ENCODE measurements around the gene ECHDC1. TPM values are rescaled to one million over a fixed set of nuclear protein-coding genes. Genes with fewer than 3 reads are reported as not detected.

ECHDC1 gene
- total and polyA plus RNA-seq, 12 donors, result 25.0 to 98.7 (median 38.4) TPM

DNA sequence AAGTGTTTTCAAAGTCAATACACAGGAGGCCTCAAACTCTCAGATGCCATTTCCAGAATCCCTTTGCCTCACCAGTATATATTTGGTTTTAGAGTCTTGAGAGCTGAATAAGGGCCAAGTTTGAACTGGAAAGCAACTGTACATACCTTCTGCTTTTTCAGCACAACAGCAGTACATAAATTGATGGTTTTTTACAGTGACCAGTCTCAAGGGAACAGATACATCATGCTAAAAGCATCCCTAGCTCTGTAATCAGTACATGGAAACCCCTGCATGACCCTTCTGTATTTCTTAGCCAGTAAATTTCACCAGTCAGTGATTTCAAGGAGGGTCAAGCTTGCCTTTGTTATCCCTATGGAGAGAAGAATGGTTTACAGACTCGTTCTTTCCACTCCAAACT is 40.6 kb upstream of the ECHDC1 start:
- WGBS, 4 donors, result 48 to 63% (median 56%) methylated on average over 1 of the region's 1 CpG
- H3K4me3 ChIP-seq, result no peak overlapping the region
- H3K9me3 ChIP-seq (replicated peaks in 1 of 3), result no peaks in the 10 kb centered on the region
- TF ChIP-seq POLR2A (IDR thresholded peaks at IDR 0.05), result no peak
- TF ChIP-seq, protein P1, sequence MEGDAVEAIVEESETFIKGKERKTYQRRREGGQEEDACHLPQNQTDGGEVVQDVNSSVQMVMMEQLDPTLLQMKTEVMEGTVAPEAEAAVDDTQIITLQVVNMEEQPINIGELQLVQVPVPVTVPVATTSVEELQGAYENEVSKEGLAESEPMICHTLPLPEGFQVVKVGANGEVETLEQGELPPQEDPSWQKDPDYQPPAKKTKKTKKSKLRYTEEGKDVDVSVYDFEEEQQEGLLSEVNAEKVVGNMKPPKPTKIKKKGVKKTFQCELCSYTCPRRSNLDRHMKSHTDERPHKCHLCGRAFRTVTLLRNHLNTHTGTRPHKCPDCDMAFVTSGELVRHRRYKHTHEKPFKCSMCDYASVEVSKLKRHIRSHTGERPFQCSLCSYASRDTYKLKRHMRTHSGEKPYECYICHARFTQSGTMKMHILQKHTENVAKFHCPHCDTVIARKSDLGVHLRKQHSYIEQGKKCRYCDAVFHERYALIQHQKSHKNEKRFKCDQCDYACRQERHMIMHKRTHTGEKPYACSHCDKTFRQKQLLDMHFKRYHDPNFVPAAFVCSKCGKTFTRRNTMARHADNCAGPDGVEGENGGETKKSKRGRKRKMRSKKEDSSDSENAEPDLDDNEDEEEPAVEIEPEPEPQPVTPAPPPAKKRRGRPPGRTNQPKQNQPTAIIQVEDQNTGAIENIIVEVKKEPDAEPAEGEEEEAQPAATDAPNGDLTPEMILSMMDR (IDR thresholded peaks at IDR 0.05), result no peak
- H3K36me3 ChIP-seq (replicated peaks in 1 of 2), result no peaks in the 10 kb centered on the region
- no peaks in the 10 kb centered on the region for H3K27me3 ChIP-seq
- no peak for DNase-seq
- no peaks in the 10 kb centered on the region for H3K4me1 ChIP-seq (replicated peaks in 1 of 2)
- H3K27ac ChIP-seq, result no peak overlapping the region
- intact Hi-C loops (cut with DNase I), result no loop called here

DNA sequence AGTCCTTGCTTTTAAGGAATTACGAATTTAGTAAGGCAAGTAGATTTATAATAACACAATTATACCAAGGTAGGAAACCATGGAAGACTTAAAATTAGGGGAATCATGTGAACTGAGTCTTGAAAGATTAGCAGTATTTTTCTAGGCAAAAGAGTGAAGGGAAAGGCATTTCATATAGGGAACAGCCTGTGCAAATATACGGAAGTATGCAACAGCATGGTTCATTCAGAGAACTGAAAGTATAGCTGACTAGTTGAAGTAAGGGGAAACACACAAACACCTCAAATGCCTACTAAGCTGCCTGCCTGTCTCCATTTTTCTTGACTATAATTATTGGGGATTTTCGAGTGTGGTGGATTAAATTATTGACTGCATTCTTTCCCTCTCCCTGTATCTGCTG is 39.0 kb upstream of the ECHDC1 start:
- intact Hi-C loops (cut with DNase I), result no loop called here
- H3K4me3 ChIP-seq, result no peak overlapping the region
- H3K27ac ChIP-seq, result no peak overlapping the region
- no peaks in the 10 kb centered on the region for H3K27me3 ChIP-seq
- WGBS, 4 donors, result 77 to 90% (median 84%) methylated on average over 3 of the region's 3 CpGs
- DNase-seq, result no peak
- H3K9me3 ChIP-seq (replicated peaks in 1 of 3), result no peaks in the 10 kb centered on the region
- no peaks in the 10 kb centered on the region for H3K4me1 ChIP-seq (replicated peaks in 1 of 2)
- no peak for TF ChIP-seq POLR2A (IDR thresholded peaks at IDR 0.05)
- TF ChIP-seq, protein P1 (IDR thresholded peaks at IDR 0.05), result no peak
- H3K36me3 ChIP-seq (replicated peaks in 1 of 2), result no peaks in the 10 kb centered on the region

DNA sequence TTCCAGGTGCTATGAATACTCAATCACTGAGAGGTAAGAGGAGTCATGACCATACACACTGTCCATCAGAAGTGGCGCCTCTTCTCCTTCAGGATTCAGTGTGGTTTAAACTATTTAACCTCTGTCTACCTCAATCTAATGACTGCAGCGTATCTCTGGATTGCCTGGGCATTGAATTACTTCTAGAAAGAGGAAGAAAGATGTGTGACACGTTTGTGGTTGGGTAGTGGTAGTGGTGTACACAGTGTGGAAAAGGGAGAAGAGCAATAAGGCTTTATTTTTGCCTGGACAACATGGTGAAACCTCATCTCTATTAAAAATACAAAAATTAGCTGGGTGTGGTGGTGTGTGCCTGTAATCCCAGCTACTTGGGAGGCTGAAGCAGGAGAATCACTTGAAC is 38.0 kb upstream of the ECHDC1 start:
- H3K4me3 ChIP-seq, result no peak overlapping the region
- H3K4me1 ChIP-seq (replicated peaks in 1 of 2), result no peaks in the 10 kb centered on the region
- no peaks in the 10 kb centered on the region for H3K9me3 ChIP-seq (replicated peaks in 1 of 3)
- no peak overlapping the region for H3K27ac ChIP-seq
- H3K27me3 ChIP-seq, result no peaks in the 10 kb centered on the region
- no peaks in the 10 kb centered on the region for H3K36me3 ChIP-seq (replicated peaks in 1 of 2)
- TF ChIP-seq, protein P1 (IDR thresholded peaks at IDR 0.05), result no peak
- TF ChIP-seq POLR2A (IDR thresholded peaks at IDR 0.05), result no peak
- DNase-seq, result no peak
- 78 to 83% (median 81%) methylated on average over 3 of the region's 3 CpGs for WGBS, 4 donors
- intact Hi-C loops (cut with DNase I), result no loop called here

DNA sequence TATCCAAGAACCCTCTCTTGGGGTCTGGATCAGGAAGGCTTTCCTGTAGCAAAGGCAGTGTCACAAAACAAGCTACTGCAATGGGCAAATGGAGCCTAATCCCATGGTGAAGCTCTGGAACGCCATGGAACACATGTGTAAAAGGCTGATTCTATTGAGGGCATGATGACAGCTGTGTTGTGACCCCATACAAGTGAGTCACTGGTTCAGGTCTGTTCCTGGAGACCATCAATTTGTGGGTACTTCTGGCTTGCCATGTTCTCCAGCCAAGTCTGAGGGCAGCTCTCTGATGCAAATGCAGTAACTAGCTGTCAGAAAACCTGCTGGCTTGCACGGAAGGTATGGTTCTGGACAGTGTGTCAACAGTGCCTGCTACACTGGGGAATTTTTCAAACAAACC is 33.3 kb upstream of the ECHDC1 start:
- no peak for TF ChIP-seq POLR2A (IDR thresholded peaks at IDR 0.05)
- TF ChIP-seq, protein P1 (IDR thresholded peaks at IDR 0.05), result no peak
- no peaks in the 10 kb centered on the region for H3K27me3 ChIP-seq
- H3K27ac ChIP-seq, result no peak overlapping the region
- WGBS, 4 donors, result 90 to 100% (median 92%) methylated on average over 2 of the region's 2 CpGs
- no peak overlapping the region for H3K4me3 ChIP-seq
- H3K4me1 ChIP-seq (replicated peaks in 1 of 2), result no peaks in the 10 kb centered on the region
- DNase-seq, result no peak
- H3K9me3 ChIP-seq (replicated peaks in 1 of 3), result no peaks in the 10 kb centered on the region
- intact Hi-C loops (cut with DNase I), result no loop called here
- no peaks in the 10 kb centered on the region for H3K36me3 ChIP-seq (replicated peaks in 1 of 2)
